AG08396 (cell line): ENCODE measurements around the gene CYB5B.
A peak's percentile ranks its signal among the peaks of the same experiment; 100 is the strongest.
"Not testable (repeated sequence)": the region's sequence is repeated elsewhere in the genome, so short reads cannot be mapped to it uniquely, and the experiment has no call there.

Experiments used
- DNase-seq: peaks from one replicate; pipeline ENCODE4 v3.0.0; 2012; ENCODE audit warnings: low spot score, mixed read lengths

Gene CYB5B

DNA sequence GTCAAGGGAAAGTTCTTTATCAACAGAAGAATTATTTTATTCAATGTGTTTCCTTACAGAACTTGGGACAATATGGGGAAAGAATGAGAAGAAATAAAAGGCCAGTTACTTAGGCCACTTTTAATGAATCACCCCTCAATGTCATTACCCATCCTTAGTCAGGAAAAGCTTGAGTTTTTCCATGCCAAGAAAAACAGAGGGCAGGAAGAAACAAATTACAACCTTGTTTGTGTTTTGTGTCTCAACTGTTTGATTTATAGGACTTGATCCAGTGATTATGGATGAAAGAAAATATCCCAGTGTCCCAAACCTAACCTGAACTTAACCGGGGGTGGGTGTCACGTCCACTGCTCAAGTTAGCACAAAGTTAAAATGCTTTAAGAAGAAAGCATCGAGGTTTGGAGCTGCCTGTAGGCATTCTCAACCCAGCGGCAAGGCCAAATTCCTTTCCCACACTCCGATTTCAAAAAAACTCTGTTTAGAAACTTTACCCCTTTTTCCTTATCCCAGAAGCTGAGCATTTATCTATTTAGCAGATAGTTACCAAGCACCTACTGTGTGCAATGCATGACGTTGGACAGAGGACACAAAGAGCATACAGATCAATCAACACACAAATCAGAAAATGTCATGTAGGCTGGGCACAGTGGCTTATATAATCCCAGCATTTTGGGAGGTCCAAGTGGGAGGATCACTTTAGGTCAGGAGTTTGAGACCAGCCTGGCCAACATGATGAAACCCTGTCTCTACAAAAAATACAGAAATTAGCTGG lies 14.0 kb upstream of the CYB5B start:
- DNase-seq: peak; percentile 41

DNA sequence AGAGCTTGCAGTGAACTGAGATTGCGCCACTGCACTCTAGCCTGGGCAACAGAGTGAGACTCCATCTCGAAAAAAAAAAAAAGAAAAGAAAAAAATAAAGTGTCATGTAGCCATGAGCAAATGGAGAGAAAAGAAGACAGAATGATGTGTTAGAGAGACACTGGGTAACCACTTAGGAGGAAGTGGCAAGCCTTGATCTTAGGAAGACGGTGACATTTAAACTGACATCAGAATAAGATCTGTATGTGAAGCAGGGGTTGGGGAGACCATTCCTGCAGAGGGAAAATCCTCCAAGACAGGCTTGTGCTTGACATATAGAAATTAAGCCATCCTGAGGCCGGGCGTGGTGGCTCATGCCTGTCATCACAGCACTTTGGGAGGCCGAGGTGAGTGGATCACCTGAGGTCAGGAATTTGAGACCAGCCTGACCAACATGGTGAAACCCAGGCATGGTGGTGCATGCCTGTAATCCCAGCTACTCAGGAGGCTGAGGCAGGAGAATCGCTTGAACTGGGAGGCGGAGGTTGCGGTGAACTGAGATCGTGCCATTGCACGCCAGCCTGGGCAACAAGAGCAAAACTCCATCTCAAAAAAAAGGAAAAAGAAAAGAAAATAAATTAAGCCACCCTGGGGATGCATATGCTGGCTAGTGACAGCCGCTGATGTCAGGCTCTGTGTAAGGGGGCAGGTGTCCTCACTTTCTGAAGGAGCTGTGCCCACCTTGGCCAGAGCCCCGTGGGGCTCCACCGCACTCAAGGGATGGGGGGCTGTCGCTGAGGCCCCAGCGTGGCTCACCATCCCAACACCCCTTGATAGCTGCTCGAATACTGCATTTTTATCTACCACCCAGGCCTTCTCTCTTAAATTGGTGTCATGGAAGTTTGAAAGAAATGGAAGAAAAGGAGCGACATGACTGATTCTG lies 13.1 kb upstream of the CYB5B start:
- no peak for DNase-seq

DNA sequence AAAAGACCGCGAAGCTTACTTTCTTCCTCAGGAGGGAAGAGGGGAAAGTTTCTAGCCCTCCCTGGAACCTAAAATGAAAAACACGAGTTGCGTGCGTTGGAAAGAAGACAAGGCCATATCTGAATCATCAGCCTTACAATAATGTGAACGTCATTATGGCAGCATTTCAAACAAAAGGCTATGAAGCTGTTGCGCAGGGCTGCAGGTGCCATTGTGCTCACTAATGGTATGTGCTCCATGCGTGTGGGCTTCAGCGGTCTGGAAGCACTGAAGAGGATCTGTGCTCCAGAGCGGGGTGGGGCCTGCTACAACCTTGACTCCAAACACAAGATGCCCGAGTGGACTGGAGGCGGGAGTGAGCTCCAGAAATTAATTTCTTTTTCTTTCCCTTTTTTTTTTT lies 12.1 kb upstream of the CYB5B start:
- no peak for DNase-seq

DNA sequence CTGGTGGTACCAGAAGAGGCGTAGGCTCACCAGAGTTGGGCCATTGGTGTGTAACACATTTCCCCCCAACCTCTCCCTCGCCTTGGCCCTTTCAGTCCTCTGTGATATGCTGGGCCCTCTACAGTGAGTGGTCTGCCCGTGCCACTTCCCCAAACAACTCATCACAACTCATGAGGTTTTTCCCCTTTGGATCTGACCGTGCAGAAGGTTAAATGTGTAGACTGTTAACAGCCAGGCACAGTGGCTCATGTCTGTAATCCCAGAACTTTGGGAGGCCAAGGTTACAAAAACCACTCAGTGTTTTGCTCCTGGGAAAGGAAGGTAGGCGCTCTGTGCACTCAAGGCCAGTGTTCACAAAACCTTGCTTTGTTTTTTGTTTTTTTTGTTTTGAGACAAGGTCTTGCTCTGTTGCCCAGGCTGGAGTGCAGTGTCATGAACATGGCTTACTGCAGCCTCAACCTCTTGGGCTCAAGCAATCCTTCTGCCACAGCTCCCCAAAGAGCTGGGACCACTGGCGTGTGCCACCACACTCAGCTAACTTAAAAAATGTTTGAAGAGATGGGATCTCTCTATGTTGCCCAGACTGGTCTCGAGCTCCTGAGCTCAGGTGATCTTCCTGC lies 11.3 kb upstream of the CYB5B start:
- no peak for DNase-seq

DNA sequence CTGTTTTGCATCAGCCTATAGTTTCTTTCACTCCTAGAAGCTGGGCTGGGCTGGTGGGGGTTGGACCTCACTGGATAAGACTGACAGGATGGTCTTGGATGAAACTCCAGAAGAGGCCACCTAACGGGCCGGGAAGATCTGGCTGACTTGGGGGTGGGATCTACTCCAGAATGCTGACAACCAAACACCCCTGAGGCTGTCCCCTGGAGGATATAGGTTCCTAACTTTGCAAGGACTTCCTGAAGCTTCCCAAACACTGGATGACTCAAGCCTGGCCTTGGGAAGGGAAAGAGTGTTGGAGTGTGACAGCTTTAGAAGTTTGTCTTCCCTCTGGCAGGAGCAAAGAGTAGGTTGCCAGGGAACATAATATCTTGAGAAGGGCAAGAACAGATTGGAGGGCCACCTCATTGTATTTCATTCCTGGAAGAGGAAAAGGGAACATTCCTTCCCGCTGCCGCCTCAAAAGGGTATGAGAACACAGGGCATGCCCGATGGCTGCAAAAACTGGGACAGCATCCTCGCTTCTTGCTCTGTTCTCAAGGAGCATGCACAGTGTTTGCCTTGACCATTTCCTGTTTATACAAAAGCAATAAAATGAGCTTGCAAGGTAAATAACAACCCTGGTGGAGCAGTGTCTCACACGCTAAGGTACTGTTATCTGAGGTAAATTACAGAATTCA lies 6.8 kb upstream of the CYB5B start:
- peak; percentile 35 for DNase-seq

- no peak for DNase-seq
Observed at GRCh38 chr16:69419956-69420355, 4.5 kb upstream of the CYB5B start.

DNA sequence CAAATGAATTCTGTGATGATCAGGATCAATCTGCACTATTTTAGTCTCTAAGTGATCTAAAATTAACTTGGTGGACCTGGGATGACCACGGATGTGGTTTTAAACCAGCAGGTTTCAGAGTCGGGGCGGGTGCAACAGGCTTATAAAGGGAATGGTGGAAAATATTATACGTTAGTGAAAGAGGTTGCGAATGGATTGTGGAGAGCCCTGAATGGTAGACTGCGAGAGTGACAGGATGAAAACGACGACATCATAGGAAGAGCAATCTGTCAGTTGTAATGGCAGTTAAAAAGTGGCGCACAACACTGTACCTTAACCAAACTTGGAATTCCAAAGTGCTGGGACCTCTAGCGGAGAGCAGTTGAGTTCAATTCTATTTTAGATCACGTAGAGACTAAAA lies 1.2 kb upstream of the CYB5B start:
- DNase-seq: no peak

GRCh38 chr16:69424935-69425784 lies 741 bp downstream of the CYB5B start:
- no peak for DNase-seq

DNA sequence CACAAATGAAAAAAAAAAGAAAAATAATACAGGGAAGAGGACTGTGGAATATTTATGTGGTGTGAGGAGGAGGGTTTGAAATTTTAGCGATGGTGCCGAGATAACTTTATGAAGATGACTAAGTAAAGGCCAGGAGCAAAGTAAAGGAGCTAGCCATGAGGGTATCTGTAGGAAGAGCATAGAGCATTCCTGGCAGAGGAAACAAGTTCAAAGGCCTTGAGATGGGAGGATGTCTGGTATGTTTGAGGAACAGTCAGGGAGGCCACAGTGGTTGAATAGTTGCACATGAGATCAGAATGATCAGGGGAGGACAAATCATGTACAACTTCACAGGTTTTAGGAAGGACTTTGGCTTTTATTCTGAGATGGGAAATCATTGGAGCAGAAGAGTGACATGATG lies 4.2 kb downstream of the CYB5B start:
- DNase-seq: no peak

GRCh38 chr16:69429058-69429640 lies 4.7 kb downstream of the CYB5B start:
- DNase-seq: not testable (repeated sequence)

- no peak for DNase-seq
Observed at GRCh38 chr16:69431948-69432468, 7.6 kb downstream of the CYB5B start.

GRCh38 chr16:69434066-69434465 lies 9.6 kb downstream of the CYB5B start:
- no peak for DNase-seq

DNA sequence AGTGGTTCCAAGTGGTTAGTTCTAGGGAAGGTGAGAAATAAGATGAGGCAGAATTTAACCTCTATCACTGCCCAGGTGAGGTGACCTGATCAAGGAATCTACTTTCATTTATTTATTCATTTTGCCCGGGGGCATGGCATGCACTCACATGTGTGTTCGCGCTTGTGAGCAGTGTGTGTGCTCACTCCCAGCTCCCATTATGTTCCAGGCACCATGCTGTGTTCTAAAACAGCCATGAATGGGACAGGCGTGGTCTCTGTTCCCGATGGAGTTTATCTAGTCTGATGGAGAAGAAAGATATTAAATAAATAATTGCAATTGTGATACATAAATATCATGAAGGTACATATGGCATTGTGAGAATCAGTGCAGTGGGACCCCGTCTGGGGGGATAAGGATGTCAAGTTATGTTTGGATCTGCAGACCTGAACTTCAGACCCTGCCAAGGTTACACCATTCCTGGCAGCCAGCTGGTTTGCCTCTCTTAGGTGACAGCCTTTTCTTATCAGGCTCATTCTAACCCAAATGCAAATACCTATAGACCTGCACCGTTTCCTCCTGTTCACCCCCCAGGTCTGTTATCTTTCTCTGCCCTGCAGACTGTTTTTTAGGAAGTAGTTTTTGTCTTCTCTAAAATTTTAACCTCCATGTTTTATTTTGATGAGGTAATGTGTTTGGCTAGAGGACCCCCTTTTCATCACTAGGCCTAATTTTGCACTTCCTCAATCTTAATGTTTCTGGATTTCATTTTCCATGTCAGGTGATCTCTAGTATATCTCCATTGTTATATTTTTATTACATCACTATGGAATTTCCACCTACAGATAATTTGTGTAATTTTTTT lies 11.8 kb downstream of the CYB5B start:
- no peak for DNase-seq

- no peak for DNase-seq
Observed at GRCh38 chr16:69436896-69437295, 12.5 kb downstream of the CYB5B start.

- DNase-seq: no peak
Observed at GRCh38 chr16:69438465-69438864, 14.0 kb downstream of the CYB5B start.

- no peak for DNase-seq
Observed at GRCh38 chr16:69440250-69440649, 15.8 kb downstream of the CYB5B start.

- DNase-seq: not testable (repeated sequence)
Observed at GRCh38 chr16:69441030-69441429, 16.6 kb downstream of the CYB5B start.

DNA sequence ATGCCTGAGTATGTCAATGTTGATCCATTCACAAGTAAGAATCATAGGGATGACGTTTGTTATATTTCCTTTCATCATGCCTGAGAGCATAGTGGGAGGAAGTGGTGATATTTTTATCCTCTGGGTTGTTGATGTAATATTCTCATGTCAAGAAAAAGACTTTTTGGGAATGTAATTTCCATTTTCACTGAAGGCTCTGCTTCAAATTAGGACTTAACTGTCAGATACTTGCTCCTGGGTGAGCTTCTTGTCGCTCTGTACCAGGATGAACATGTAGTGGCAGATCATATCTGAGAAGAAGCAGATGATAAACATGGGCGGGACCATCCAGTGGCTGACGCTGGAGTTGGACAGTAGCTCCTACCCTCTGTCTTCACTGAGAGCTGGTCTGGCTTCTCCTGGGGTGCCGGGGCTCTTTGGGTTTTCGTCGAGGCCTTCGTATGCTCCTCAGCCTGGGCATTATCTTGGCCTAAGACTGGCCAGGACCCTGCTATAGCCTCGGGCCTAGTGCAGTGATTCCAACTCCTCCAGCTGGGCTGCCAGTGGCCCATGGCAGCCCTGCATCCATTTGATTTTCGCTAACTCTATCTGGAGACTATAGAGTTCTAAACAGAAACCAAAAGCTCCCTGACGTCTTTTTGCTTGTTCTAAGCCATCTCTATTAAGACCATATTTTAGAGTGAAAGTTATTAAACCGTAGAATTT lies 19.7 kb downstream of the CYB5B start:
- peak; percentile 8 for DNase-seq
